WERI-Rb-1 (cell line): ENCODE results near the gene PGS1.

ENCODE experiments used
- DNase-seq: peaks from one replicate; pipeline ENCODE4 v3.0.0-alpha.2; 2020
- H3K27ac ChIP-seq: fragments of 250-450 bp; sonication (Bioruptor Pico); 2 replicates; pipeline ENCODE4 v1.5.1; 2020; ENCODE audit warnings: mild to moderate bottlenecking, moderate library complexity
- H3K27me3 ChIP-seq: fragments of 250-450 bp; sonication (Bioruptor Pico); 2 replicates; pipeline ENCODE4 v1.5.1; 2021; ENCODE audit warnings: mild to moderate bottlenecking, low read depth, moderate library complexity; ENCODE audit not compliant: insufficient read depth, severe bottlenecking
- H3K36me3 ChIP-seq: fragments of 250-450 bp; sonication (Bioruptor Pico); 2 replicates; pipeline ENCODE4 v1.5.1; 2020; ENCODE audit warnings: mild to moderate bottlenecking, moderate library complexity
- H3K4me3 ChIP-seq: 2 replicates; pipeline ENCODE4 v1.5.1; 2011; ENCODE audit warnings: low read depth, mild to moderate bottlenecking, control low read depth, low read length
- H3K9me3 ChIP-seq: fragments of 250-450 bp; sonication (Bioruptor Pico); 2 replicates; pipeline ENCODE4 v1.5.1; 2021; ENCODE audit warnings: mild to moderate bottlenecking, moderate library complexity; ENCODE audit not compliant: severe bottlenecking
- CTCF ChIP-seq: IDR thresholded peaks from 2 replicates; pipeline ENCODE4 v1.5.1; 2011; ENCODE audit warnings: low read depth, mild to moderate bottlenecking, control low read depth, inconsistent platforms, low read length

The PGS1 gene

DNA sequence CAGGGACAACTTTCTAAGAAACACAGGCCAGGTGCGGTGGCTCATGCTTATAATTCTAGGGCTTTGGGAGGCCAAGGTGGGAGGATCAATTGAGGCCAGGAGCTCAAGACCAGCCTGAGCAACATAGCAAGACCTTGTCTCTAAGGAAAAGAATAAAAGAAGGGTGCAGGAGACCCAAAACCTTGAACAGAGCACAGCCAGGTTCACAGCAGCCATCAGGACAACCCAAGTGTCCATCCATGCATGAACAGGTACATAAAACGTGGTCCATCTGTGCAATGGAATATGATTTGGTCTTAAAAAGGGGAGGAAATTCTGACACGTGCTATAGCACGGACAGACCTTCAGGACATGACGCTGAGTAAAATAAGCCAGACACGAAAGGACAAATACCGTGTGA, 91.0 kb downstream of the PGS1 start:
- peaks cover 9% of the 10 kb centered on the region for H3K9me3 ChIP-seq
- no peak for DNase-seq
- no peaks in the 10 kb centered on the region for H3K36me3 ChIP-seq
- H3K4me3 ChIP-seq = no peak overlapping the region
- TF ChIP-seq CTCF = no peak
- no peaks in the 10 kb centered on the region for H3K27me3 ChIP-seq
- H3K27ac ChIP-seq = no peak overlapping the region

GRCh38 chr17:78471635-78472034, 93.2 kb downstream of the PGS1 start:
- no peak overlapping the region for H3K4me3 ChIP-seq
- no peaks in the 10 kb centered on the region for H3K36me3 ChIP-seq
- H3K27ac ChIP-seq = peak overlapping the region; percentile 13
- DNase-seq = peak; percentile 78
- peaks cover 5% of the 10 kb centered on the region for H3K9me3 ChIP-seq
- H3K27me3 ChIP-seq = no peaks in the 10 kb centered on the region
- TF ChIP-seq CTCF = no peak

GRCh38 chr17:78472035-78472905, 93.8 kb downstream of the PGS1 start:
- Histone ChIP-seq H3K27ac (peak overlapping the region; percentile 47), H3K36me3 (no peaks in the 10 kb centered on the region), H3K4me3 (no peak overlapping the region), H3K27me3 (no peaks in the 10 kb centered on the region), H3K9me3 (peaks cover 5% of the 10 kb centered on the region)
- TF ChIP-seq CTCF = no peak
- DNase-seq = no peak

GRCh38 chr17:78473951-78474613, 95.6 kb downstream of the PGS1 start:
- Histone ChIP-seq H3K36me3 (no peaks in the 10 kb centered on the region), H3K4me3 (no peak overlapping the region), H3K27ac (no peak overlapping the region), H3K27me3 (no peaks in the 10 kb centered on the region), H3K9me3 (peaks cover 8% of the 10 kb centered on the region)
- no peak for DNase-seq
- no peak for TF ChIP-seq CTCF
